IgD-negative memory B cell (primary cell): ENCODE measurements around the gene SMPD4. TPM values are rescaled to one million over a fixed set of nuclear protein-coding genes. Genes with fewer than 3 reads are reported as not detected.
A peak's percentile ranks its signal among the peaks of the same experiment; 100 is the strongest.
"Not testable (repeated sequence)": the region's sequence is repeated elsewhere in the genome, so short reads cannot be mapped to it uniquely, and the experiment has no call there.

Experiments
- H3K27ac Mint-ChIP-seq, 3 donors: one replicate each; pipeline ENCODE4 v1.8.0; 2020 to 2022; ENCODE audit warnings: mild to moderate bottlenecking in 3 of 3, mixed read lengths in 3 of 3, moderate library complexity in 1 of 3
- H3K27me3 Mint-ChIP-seq: one replicate; pipeline ENCODE4 v1.8.0; 2021; ENCODE audit warnings: mixed read lengths
- H3K36me3 Mint-ChIP-seq: one replicate; pipeline ENCODE4 v1.8.0; 2020; ENCODE audit warnings: mild to moderate bottlenecking, mixed read lengths
- H3K4me1 Mint-ChIP-seq, 3 donors: one replicate each; pipeline ENCODE4 v1.8.0; 2020 to 2022; ENCODE audit warnings: mixed read lengths in 3 of 3, mild to moderate bottlenecking in 1 of 3
- H3K4me3 Mint-ChIP-seq, 4 donors: one replicate each; pipeline ENCODE4 v1.8.0; 2020 to 2022; ENCODE audit warnings: mild to moderate bottlenecking in 4 of 4, mixed read lengths in 4 of 4, moderate library complexity in 3 of 4
- H3K9me3 Mint-ChIP-seq, 3 donors: one replicate each; pipeline ENCODE4 v1.8.0; 2020 to 2021; ENCODE audit warnings: mixed read lengths in 3 of 3, mild to moderate bottlenecking in 1 of 3
- polyA plus RNA-seq: library from polyadenylated mRNA; unstranded; fragments of 300-500 nt; fragmentation: Illumina TruSeq; gene quantifications from one replicate; pipeline ENCODE4 v1.2.3, GENCODE V29; 2021

The SMPD4 gene
- polyA plus RNA-seq, 1 donor from 2014 or later, result 43.3 TPM

DNA sequence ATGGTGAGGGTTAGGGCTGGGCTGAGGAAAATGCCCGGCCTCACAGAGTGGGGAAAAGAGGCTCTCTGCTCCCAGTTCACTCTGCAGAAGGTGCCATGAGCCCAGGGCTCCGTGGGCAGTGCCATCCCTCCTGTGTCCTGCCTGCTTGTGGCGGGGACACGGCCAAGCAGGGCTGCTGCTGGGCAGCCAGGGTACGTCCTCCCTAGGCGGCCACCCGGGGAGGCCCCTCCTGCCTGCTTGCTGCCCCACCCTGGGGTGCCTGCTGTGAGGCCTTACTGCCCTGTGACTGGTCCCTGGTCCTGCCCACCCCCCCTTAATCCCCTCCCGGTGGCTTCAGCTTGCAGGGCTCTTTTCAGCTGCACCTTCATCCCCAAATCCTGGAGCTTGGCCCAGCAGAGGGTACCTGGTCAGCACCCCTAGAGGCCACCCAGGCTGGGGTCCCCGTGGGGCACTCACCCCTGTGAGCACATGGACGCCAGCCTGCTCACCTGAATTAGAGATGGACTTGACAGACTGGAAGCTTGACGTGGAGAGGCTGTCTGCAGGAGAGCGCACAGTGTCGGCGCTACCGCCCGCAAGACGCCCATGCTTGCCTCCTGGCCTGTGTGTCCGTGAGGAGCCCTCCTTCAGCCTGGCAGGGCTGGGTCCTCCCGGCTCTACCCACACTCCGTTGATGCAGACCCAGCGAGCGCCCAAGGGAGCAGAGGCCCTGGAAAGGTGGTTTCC lies 39.6 kb downstream of the SMPD4 start:
- H3K27me3 Mint-ChIP-seq, result peaks cover 10% of the 10 kb centered on the region
- H3K27ac Mint-ChIP-seq, H3K9me3 Mint-ChIP-seq, H3K36me3 Mint-ChIP-seq, H3K4me3 Mint-ChIP-seq, H3K4me1 Mint-ChIP-seq: not testable (repeated sequence)

DNA sequence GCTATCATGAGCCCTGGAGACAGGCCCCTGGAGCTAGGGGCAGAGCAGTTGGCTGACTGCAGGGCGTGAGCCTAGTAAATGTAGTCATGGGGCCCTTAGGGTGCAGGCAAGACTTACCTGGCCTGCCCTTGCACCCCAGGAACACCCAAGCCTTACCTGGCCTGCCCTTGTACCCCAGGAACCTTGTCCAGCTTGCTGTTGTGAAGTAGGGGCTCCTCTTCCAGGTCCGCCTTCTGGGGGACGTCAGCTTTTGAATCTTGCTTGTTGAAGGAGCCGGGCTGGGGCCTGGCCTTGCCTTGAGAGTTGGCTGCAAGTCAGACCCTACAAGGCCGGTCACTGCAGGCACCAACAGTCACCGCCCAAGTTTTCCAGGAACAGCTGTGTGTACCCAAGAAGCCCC lies 40.4 kb downstream of the SMPD4 start:
- not testable (repeated sequence) for H3K27ac Mint-ChIP-seq, H3K9me3 Mint-ChIP-seq, H3K4me1 Mint-ChIP-seq

DNA sequence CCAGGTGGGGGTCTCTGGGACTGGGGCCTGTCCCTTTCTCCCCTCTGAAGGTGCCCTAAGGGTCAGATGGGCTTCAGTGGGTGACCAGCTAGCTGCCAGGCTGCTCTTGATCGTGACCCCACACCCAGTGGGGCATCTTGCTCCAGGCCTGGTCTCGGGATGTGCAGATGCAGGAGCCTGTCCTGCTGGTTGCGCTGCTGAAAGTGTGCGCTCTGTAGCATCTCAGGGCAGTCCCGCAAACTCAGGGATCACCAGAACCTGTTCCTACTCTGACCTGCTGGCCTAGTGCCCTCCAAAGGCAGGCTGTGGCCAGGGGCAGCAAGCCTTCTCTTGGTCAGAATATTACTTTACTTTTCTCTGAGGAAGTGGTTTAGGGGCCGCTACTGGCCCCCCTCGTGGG lies 40.9 kb downstream of the SMPD4 start:
- H3K4me1 Mint-ChIP-seq, H3K4me3 Mint-ChIP-seq, H3K9me3 Mint-ChIP-seq, H3K27ac Mint-ChIP-seq, H3K36me3 Mint-ChIP-seq: not testable (repeated sequence)
- peaks cover 10% of the 10 kb centered on the region for H3K27me3 Mint-ChIP-seq

More for the DNA sequence above, 40.4 kb downstream of the SMPD4 start:
- H3K4me3 Mint-ChIP-seq, H3K36me3 Mint-ChIP-seq: not testable (repeated sequence)
- peaks cover 10% of the 10 kb centered on the region for H3K27me3 Mint-ChIP-seq

DNA sequence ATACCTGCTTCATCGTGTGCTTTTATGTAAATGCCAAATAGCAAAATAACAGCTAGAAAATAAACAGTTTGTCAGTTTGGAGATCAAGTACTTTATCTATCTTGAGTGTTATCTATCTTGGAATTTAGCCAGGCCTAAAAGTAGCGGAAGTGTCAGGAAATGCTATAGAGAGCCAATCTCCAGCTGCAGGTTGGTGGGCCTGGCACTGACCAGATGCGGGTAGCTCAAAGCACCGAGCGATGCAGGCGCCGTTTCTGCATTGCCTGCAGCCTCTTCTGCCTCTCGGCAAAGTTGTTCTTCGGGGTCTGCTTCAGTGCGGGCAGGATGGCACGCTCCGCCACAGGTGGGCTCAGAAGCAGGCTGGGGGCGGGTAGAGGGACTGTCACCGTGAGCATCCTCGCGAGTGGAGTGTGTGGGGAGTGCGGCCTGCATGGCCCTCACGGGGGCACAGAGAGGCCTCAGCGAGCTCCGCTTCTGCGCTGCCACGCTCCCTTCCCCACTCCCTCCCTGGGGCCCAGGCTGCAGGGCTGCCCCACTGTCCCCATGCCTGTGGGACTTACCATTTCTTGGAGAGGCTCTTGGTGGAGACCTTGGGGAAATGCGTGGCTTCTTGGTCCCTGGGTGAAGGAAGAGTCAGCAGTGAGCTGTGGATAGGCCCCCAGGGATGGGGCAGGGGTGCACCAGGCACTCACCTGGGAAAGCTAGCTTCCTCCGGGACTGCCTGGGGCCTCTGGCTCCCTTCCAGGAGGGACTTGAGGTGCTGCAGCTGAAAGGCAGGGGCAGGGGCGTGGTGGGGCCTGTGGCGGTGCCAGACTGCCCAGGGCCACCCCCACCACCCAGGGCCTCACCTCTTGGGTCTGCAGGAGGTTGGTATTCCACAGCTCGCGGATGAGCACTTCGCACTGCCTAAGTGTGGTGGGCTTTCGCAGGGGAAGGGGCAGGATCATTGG lies 41.8 kb downstream of the SMPD4 start:
- H3K4me1 Mint-ChIP-seq, H3K9me3 Mint-ChIP-seq, H3K27me3 Mint-ChIP-seq, H3K36me3 Mint-ChIP-seq, H3K4me3 Mint-ChIP-seq, H3K27ac Mint-ChIP-seq: not testable (repeated sequence)

DNA sequence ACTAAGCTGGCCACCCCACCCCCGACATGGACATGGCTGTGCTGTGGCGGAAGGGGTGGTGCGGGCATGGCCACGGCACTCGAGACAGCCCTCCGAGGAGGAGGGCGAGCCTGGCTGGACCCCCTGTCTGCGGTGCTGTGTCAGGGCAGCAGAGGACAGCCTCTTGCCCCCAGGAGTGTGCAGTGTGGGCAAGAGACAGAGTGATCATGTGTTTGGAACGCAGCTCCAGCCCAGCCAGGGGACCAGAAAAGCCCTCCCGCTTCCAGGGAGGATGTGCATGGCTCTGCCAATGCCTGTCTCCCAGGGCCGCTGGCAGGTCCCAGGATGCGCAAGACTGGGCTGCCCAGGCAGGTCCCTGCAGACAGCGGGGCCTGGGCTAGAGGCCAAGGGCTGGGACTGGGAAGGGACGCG lies 42.6 kb downstream of the SMPD4 start:
- not testable (repeated sequence) for H3K9me3 Mint-ChIP-seq, H3K27me3 Mint-ChIP-seq, H3K4me3 Mint-ChIP-seq, H3K36me3 Mint-ChIP-seq, H3K27ac Mint-ChIP-seq, H3K4me1 Mint-ChIP-seq

DNA sequence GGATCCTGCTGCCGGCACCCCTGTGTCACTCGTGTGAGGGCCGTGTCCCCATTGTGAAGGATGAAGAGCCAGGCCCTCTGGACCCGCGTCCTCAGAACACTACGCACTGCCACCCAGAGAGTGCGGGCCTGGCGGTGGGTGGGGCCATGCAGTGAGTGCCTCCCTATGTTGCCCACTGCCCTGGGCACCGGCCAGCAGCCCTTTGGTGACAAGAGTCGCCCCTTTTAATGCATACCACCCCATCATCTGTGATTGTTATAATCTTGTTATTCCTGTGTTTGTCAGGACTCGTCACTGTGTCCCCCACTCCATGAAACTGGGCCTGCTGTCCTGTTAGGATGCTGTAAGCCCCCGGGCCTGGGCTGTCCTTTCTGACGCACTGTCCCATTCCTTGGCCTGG lies 43.1 kb downstream of the SMPD4 start:
- not testable (repeated sequence) for H3K27me3 Mint-ChIP-seq, H3K9me3 Mint-ChIP-seq, H3K4me3 Mint-ChIP-seq, H3K4me1 Mint-ChIP-seq, H3K27ac Mint-ChIP-seq, H3K36me3 Mint-ChIP-seq

DNA sequence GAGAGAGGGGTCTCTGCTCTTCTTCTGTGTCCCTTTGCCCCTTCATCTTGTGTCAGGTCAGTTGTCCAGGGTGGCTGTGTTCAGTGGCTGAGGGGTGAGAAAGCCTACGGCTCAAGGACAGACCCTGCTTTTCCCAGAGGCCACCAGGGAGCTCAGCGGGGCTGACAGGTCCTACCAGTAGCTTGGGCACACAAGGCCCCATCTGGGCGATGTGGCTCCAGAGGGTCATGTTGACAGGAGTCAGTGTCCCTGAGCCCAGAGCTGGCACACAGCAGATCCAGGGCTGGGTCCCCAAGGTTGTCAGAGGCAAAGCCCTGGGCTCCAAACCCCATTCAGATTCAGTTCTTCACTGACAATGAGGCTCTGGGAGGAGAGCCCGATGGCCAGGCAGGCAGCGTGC lies 44.3 kb downstream of the SMPD4 start:
- H3K4me1 Mint-ChIP-seq, H3K27ac Mint-ChIP-seq, H3K4me3 Mint-ChIP-seq, H3K27me3 Mint-ChIP-seq, H3K36me3 Mint-ChIP-seq, H3K9me3 Mint-ChIP-seq: not testable (repeated sequence)

DNA sequence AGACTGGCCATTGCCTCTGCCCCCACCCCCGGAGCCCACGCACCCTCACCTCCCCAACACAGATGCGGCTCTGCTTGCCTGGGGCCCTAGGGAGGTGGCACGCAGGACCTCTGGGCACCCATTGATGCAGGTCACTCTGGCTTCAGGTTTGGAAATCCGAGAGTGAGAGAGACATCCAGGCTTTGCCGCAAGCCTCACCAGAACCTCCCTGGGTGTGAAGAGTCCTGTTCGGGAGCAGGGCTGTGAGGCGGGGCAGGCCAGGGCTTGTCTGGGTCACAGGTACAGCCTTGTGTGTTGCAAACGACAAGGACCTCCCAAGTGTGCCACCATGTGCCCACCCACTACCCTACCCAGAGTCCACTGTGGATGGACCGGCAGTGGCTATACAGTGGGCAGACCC lies 44.9 kb downstream of the SMPD4 start:
- not testable (repeated sequence) for H3K27ac Mint-ChIP-seq, H3K27me3 Mint-ChIP-seq, H3K4me1 Mint-ChIP-seq, H3K9me3 Mint-ChIP-seq, H3K4me3 Mint-ChIP-seq, H3K36me3 Mint-ChIP-seq

DNA sequence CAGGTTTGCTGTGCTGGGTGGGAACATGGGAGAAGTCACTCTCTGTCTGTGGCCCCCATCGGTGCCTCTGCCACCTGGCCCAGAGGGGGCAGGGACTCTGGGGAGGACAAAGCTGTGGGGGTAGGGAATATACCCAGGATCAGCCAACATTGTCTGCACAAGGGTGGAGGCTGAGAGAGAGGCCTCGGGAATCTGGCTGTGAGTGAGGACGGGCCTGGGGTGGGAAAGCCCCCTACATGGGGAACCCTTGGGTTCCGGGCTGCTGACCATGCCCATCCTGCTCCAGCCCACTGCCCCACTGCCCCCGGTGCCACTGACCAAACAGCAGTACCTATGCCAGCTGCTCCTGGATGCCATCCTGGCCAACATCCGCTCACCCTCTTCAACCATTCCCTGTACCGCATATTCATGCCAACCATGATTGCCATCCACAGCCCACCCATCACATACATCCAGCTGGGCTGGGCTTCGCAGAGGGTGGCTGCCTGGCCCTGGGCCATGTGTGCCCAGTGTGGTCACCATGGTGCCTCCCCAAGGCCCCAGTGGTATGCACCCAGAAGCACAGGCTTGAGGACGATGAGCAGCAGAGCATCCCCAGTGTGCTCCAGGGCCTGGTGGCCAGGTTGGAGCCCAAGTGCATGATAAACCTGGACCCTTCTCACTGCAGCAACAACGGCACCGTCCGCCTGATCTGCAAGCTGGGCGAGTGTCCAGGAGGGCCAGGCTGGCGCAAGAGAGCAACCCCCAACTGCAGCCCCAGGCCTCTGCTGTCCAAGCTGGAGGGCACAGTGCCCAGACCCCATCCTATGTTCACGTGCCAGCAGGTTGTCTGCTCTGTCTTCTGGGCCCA lies 45.5 kb downstream of the SMPD4 start:
- no peak overlapping the region for H3K27ac Mint-ChIP-seq
- no peaks in the 10 kb centered on the region for H3K27me3 Mint-ChIP-seq
- peaks cover 0 to 2% (median 0%) of the 10 kb centered on the region in 3 donors for H3K4me1 Mint-ChIP-seq
- H3K4me3 Mint-ChIP-seq, result no peak overlapping the region
- no peaks in the 10 kb centered on the region for H3K36me3 Mint-ChIP-seq
- H3K9me3 Mint-ChIP-seq, result no peaks in the 10 kb centered on the region

DNA sequence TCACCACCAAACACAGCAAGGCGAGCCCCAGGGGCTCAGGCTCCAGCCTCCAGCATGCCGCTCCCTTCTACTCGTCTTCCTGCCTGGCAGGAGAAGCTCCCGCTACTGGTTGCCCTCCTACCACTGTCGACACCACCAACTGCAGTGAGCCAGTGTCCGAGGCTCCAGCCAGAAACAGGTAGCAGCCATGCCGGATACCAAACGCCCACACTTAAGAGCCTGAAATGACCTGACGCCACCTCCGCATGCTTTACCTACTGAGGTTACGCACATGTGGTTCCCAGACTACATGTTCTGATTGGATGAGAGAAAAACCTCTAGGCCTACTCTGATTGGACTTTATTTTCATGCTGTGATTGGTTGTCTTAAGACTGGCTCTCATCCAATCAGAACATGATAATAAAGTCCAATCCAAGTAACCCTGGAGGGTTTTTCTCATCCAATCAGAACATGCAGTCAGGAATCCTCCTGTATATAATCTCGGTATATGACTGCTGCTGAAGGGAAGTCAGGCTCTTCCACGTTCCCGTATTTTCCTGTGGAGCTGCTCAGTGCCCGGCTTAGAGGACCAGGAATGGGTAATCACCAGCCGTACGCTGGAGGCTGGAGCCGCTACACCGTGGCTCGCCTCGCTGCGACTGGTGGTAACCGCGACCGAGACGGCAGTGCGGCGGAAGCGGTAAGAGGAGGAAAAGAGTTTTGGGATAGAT lies 52.1 kb downstream of the SMPD4 start, which contains the start of gene POTEF:
TSS of gene POTEF (minus strand) at position 103 of the 710 bp plus-strand sequence. CDS start 8,707 bp downstream, outside the sequence.
- H3K4me1 Mint-ChIP-seq, H3K27me3 Mint-ChIP-seq, H3K36me3 Mint-ChIP-seq, H3K27ac Mint-ChIP-seq, H3K9me3 Mint-ChIP-seq: not testable (repeated sequence)
- H3K4me3 Mint-ChIP-seq, result peak within 1 kb of the TSS in 1 of 4 donors; percentile 61

DNA sequence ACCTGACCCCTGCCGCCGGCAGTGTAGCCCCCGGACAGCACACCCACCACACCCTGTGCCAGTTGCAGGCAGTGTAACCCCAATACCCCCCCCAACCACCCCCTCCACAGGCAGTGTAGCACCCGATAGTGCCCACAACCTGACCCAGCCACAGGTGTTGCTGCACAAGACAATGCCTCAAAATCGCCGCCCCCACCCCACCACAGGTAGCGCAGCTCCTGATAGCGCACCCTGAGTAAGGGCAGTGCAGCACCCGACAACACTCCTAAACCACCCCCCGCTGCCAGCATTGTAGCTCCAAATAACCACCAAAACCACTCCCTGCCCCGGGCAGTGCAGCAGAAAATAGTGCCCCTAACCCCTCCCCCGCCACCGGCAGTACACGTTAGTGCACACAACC lies 52.9 kb downstream of the SMPD4 start:
- H3K4me1 Mint-ChIP-seq, H3K9me3 Mint-ChIP-seq, H3K27me3 Mint-ChIP-seq: not testable (repeated sequence)

DNA sequence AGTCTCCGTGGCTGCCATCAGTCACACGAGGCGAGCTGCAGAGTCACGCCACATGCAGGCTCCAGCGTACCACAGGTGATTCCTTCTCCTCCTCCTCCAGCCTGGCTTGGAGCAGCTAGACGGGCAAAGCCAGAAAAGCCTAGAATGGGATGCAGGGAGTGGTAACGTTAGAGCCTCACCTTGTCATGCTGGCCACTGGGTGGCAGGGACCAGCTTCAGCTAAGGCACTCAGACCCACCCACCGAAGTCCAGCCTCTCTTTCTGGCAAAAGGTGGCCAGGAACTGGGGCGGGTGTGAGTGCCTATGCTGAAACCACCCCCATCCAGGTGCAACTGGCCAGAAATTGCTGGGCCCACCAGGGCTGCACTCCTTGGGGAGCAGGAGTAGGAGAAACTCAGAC lies 53.7 kb downstream of the SMPD4 start:
- not testable (repeated sequence) for H3K4me1 Mint-ChIP-seq, H3K36me3 Mint-ChIP-seq, H3K9me3 Mint-ChIP-seq, H3K4me3 Mint-ChIP-seq, H3K27me3 Mint-ChIP-seq, H3K27ac Mint-ChIP-seq

More for the DNA sequence above, 52.9 kb downstream of the SMPD4 start:
- H3K4me3 Mint-ChIP-seq, H3K36me3 Mint-ChIP-seq, H3K27ac Mint-ChIP-seq: not testable (repeated sequence)

DNA sequence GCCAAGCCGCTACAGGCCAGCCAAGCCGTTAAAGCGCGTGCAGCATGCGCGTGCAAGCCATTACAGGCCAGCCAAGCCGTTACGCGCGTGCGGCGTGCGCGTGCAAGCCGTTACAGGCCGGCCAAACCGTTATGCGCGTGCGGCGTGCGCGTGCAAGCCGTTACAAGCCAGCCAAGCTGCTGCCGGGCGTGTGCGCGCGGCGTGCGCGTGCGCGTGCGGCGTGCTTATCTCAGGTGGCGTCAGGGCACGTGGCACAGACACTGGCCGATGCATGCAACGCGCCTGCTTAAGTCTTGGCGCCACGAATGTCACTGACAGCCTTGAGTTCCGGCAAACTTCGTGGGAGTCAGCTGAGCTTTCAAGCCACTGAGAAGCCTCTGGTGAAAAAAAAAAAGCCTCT lies 60.5 kb downstream of the SMPD4 start:
- not testable (repeated sequence) for H3K27ac Mint-ChIP-seq, H3K36me3 Mint-ChIP-seq, H3K4me3 Mint-ChIP-seq, H3K27me3 Mint-ChIP-seq, H3K9me3 Mint-ChIP-seq, H3K4me1 Mint-ChIP-seq

DNA sequence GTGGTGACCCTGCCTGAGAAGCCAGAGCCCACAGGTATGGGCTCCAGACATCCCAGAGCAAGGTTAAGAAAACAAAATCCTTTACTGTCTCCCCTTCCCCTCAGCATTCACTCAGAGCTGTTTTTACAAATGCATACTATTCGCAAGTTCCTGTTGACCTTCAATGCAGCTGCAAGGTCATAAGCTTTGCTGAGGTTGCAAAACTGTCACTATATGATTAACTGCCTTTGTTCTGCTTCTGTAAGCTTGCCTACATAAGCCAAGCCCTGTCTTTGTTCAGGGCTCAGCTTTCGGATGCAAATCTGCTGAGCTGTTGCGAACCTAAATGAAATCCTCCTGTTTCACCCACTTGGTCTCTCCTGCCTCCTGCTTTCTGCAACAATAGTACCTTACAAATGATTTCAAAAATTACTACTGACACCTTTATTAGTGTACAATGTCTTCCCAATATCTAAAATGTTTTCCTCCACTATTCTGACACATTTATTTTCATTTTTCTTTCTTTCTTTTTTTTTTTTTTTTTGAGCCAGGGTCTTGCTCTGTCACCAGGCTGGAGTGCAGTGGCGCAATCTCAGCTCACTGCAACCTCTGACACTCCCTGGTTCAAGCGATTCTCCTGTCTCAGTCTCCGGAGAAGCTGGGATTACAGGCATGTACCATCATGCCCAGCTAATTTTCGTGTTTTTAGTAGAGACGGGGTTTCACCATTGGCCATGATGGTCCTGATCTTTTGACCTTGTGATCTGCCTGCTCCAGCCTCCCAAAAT lies 78.6 kb downstream of the SMPD4 start:
- H3K27me3 Mint-ChIP-seq, H3K4me3 Mint-ChIP-seq, H3K9me3 Mint-ChIP-seq, H3K36me3 Mint-ChIP-seq, H3K27ac Mint-ChIP-seq, H3K4me1 Mint-ChIP-seq: not testable (repeated sequence)
